DOHH2 (cell line): ENCODE data around the gene NOTCH4.

Experiments
- H3F3A ChIP-seq: fragments of 200-600 bp; sonication (generic), shearing (Covaris generic); 2 replicates; pipeline ENCODE4 v1.6.0; 2016; ENCODE audit warnings: antibody characterized with exemption, mild to moderate bottlenecking; ENCODE audit not compliant: control insufficient read depth, insufficient read depth
- H3K27ac ChIP-seq: fragments of 200-600 bp; sonication (generic); 2 replicates; pipeline ENCODE4 v1.5.1; 2014; ENCODE audit warnings: low read depth, mild to moderate bottlenecking, low read length, moderate library complexity
- H3K27me3 ChIP-seq: fragments of 200-600 bp; sonication (generic); 2 replicates; pipeline ENCODE4 v1.6.1; 2014; ENCODE audit warnings: mild to moderate bottlenecking, low read length, mixed read lengths; ENCODE audit not compliant: control insufficient read depth
- H3K36me3 ChIP-seq: fragments of 200-600 bp; sonication (generic); 2 replicates; pipeline ENCODE4 v1.6.1; 2014; ENCODE audit warnings: mild to moderate bottlenecking, low read length, moderate library complexity, mixed read lengths; ENCODE audit not compliant: control insufficient read depth
- H3K4me1 ChIP-seq: fragments of 200-600 bp; sonication (generic); 2 replicates; pipeline ENCODE4 v1.6.1; 2014; ENCODE audit warnings: mild to moderate bottlenecking, low read length, mixed read lengths; ENCODE audit not compliant: control insufficient read depth
- H3K4me2 ChIP-seq: fragments of 200-600 bp; sonication (generic); 2 replicates; pipeline ENCODE4 v1.6.0; 2014; ENCODE audit warnings: mild to moderate bottlenecking, low read length, moderate library complexity
- H3K4me3 ChIP-seq: fragments of 200-600 bp; sonication (generic); 2 replicates; pipeline ENCODE4 v1.5.1; 2014; ENCODE audit warnings: mild to moderate bottlenecking, low read length, mixed read lengths
- H3K79me2 ChIP-seq: fragments of 200-600 bp; sonication (generic); 2 replicates; pipeline ENCODE4 v1.6.1; 2014; ENCODE audit warnings: mild to moderate bottlenecking, low read length, mixed read lengths; ENCODE audit not compliant: control insufficient read depth
- H3K9me2 ChIP-seq: fragments of 200-600 bp; sonication (generic); replicated peaks from 2 replicates; pipeline ENCODE4 v1.6.1; 2014; ENCODE audit warnings: mild to moderate bottlenecking, low read length, mixed read lengths; ENCODE audit not compliant: control insufficient read depth
- H3K9me3 ChIP-seq: fragments of 200-600 bp; sonication (generic); 2 replicates; pipeline ENCODE4 v1.6.1; 2014; ENCODE audit warnings: antibody characterized with exemption, low read length, mixed read lengths; ENCODE audit not compliant: control insufficient read depth, insufficient read depth
- H4K20me1 ChIP-seq: fragments of 200-600 bp; sonication (generic); 2 replicates; pipeline ENCODE4 v1.6.0; 2014; ENCODE audit warnings: low read depth, mild to moderate bottlenecking, antibody characterized with exemption, low read length, moderate library complexity; ENCODE audit not compliant: control insufficient read depth, insufficient read depth
- EZH2phosphoT487 ChIP-seq: fragments of 200-600 bp; sonication (generic); IDR thresholded peaks from 2 replicates; pipeline ENCODE4 v1.6.1; 2017; ENCODE audit warnings: borderline replicate concordance, mild to moderate bottlenecking, antibody characterized with exemption, low read length, moderate library complexity, mixed read lengths
- TF ChIP-seq, protein P1 (sequence below): fragments of 200-600 bp; sonication (generic); IDR thresholded peaks from one replicate; pipeline ENCODE4 v1.5.1; 2014; ENCODE audit warnings: antibody characterized with exemption, mild to moderate bottlenecking, low read depth, low read length; ENCODE audit not compliant: poor library complexity, severe bottlenecking

Gene NOTCH4

DNA sequence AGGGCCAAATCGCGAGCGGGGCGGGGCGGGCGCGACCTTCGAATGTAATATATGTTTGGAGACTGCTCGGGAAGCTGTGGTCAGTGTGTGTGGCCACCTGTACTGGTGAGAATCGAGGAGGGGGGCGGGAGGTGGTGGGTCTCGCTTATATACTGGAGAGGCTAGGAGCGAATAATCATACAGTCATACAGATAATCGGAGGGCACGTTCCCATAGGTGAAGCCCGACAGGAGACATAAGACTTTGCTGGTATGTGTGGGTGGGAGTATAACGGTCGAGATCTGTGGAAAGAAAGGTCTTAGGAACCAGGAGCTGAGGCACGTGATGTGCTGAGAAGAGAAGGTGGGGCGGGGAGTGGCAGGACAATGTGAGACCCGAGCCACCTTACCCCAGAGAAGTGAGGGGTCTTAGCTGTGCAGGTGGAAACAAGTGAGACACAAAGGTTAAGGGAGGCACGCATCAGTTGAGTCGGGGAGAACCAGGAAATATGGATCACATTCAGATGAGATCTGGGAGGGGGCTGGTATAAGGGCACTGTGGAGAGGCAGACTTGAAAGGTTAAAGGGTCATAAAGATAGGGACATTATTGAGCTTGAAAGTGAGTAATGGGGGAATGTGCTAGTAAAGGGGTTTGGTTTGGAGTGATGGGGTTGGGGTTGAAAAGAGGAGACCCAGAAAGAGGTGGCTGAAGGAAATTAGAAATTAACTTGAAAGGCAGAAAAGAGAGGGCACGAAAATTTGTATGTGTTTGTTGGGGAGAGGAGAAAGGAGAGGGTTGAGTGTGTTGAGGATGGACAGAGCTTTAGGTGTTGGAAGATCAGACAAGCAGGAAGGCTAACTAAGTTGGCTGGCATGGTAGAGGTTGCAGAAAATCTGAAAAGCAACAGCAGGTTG lies 45.1 kb downstream of the NOTCH4 start:
- H3K9me2 ChIP-seq: no peaks in the 10 kb centered on the region
- no peaks in the 10 kb centered on the region for H3K27me3 ChIP-seq
- H3K4me3 ChIP-seq: peak overlapping the region; percentile 85
- no peaks in the 10 kb centered on the region for H3K9me3 ChIP-seq
- peak overlapping the region; percentile 94 for H3K27ac ChIP-seq
- peaks cover 44% of the 10 kb centered on the region for H3K36me3 ChIP-seq
- H3F3A ChIP-seq: peaks cover 11% of the 10 kb centered on the region
- peaks cover 38% of the 10 kb centered on the region for H3K4me1 ChIP-seq
- peaks cover 54% of the 10 kb centered on the region for H3K79me2 ChIP-seq
- H4K20me1 ChIP-seq: no peaks in the 10 kb centered on the region
- peak overlapping the region; percentile 99 for H3K4me2 ChIP-seq
- TF ChIP-seq EZH2phosphoT487: no peak
- TF ChIP-seq, protein P1, sequence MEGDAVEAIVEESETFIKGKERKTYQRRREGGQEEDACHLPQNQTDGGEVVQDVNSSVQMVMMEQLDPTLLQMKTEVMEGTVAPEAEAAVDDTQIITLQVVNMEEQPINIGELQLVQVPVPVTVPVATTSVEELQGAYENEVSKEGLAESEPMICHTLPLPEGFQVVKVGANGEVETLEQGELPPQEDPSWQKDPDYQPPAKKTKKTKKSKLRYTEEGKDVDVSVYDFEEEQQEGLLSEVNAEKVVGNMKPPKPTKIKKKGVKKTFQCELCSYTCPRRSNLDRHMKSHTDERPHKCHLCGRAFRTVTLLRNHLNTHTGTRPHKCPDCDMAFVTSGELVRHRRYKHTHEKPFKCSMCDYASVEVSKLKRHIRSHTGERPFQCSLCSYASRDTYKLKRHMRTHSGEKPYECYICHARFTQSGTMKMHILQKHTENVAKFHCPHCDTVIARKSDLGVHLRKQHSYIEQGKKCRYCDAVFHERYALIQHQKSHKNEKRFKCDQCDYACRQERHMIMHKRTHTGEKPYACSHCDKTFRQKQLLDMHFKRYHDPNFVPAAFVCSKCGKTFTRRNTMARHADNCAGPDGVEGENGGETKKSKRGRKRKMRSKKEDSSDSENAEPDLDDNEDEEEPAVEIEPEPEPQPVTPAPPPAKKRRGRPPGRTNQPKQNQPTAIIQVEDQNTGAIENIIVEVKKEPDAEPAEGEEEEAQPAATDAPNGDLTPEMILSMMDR: no peak

DNA sequence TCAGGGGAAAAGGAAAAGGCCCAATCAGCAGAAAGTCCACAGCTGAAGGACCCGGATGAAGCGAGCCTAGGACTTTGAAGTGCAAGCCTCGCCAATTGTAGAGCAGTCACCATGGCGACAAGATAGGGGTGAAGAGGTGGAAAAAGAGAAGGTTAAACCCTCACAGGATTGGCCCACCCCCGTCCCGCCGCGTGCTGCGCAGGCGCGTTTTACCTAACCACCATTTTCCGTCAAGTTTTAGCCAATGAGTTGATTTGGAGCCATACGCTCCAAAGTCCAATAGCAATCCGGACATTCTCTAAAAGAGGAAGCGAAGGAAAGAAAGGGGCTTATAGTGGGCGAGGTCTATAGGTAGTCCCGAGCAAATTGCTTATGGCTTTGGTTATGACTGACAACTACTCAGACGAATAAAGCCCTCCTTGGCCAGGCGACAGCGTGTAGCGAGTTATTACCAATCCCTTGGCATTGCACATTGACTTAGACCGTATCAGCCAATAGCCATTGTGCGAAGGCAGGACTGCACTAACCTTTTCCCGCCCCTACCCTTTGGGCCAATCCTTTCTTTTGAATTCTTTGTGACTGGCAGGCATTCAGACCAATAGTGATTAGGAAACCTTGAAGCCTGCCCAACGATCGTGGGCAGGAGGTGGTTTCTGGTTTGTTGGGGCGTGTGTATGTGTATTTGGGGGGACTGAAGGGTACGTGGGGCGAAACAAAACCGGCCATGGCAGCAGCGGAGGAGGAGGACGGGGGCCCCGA lies 45.9 kb downstream of the NOTCH4 start, which contains the start of gene RNF5:
Gene RNF5 (plus strand): TSS at position 618 of the 759 bp plus-strand sequence. CDS start 107 bp downstream, at position 725.
- H3K4me3 ChIP-seq: peak within 1 kb of the TSS; percentile 85
- H3K4me1 ChIP-seq: peaks cover 46% of the 10 kb centered on the region
- no peak for TF ChIP-seq EZH2phosphoT487
- TF ChIP-seq, protein P1: no peak
- H3K27me3 ChIP-seq: no peaks in the 10 kb centered on the region
- no peaks in the 10 kb centered on the region for H4K20me1 ChIP-seq
- peak within 1 kb of the TSS; percentile 94 for H3K27ac ChIP-seq
- peaks cover 57% of the 10 kb centered on the region for H3K79me2 ChIP-seq
- H3K9me3 ChIP-seq: no peaks in the 10 kb centered on the region
- H3K9me2 ChIP-seq: no peaks in the 10 kb centered on the region
- peak within 1 kb of the TSS; percentile 99 for H3K4me2 ChIP-seq
- H3K36me3 ChIP-seq: peaks cover 36% of the 10 kb centered on the region
- H3F3A ChIP-seq: peaks cover 11% of the 10 kb centered on the region

DNA sequence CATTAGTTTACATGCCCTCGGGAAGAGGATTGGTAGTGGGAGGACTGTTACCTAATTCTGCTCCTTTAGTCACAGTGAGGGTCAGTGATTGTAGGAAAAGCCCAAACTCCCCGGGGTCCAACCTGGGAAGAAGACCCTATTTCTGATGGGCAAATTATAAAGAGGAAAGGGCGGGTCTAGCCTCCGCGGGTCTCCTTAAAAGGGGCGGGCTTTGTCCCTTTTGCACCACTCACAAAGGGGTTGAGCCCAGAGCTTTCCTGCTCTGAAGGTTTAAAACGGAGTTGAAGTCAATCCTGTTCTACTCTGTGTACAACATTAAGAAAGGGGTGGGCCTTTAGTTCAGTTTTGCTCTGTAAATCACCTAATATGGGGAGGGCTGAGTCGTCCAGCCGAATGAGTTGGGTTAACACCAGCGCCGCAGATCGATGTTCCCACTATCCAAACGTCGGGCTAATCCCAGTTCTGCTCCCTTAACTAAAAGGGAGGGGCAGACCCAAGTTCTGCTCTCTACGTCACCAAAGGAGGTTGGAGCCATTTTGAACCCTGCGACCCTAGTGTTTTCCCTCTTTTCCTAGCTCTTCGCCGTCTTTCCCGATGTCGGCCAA lies 46.6 kb downstream of the NOTCH4 start:
- H3F3A ChIP-seq: peaks cover 14% of the 10 kb centered on the region
- no peaks in the 10 kb centered on the region for H3K9me2 ChIP-seq
- H3K9me3 ChIP-seq: no peaks in the 10 kb centered on the region
- peaks cover 29% of the 10 kb centered on the region for H3K36me3 ChIP-seq
- no peaks in the 10 kb centered on the region for H3K27me3 ChIP-seq
- peak overlapping the region; percentile 85 for H3K4me3 ChIP-seq
- TF ChIP-seq EZH2phosphoT487: no peak
- TF ChIP-seq, protein P1: no peak
- H4K20me1 ChIP-seq: no peaks in the 10 kb centered on the region
- peaks cover 53% of the 10 kb centered on the region for H3K79me2 ChIP-seq
- H3K4me2 ChIP-seq: peak overlapping the region; percentile 99
- peak overlapping the region; percentile 94 for H3K27ac ChIP-seq
- peaks cover 49% of the 10 kb centered on the region for H3K4me1 ChIP-seq
